ENCODE results near the gene RBP3. TPM values are rescaled to one million over a fixed set of nuclear protein-coding genes. Genes with fewer than 3 reads are reported as not detected.

RBP3 gene
- total RNA-seq, 1 experiment from 2014 or later = not detected

DNA sequence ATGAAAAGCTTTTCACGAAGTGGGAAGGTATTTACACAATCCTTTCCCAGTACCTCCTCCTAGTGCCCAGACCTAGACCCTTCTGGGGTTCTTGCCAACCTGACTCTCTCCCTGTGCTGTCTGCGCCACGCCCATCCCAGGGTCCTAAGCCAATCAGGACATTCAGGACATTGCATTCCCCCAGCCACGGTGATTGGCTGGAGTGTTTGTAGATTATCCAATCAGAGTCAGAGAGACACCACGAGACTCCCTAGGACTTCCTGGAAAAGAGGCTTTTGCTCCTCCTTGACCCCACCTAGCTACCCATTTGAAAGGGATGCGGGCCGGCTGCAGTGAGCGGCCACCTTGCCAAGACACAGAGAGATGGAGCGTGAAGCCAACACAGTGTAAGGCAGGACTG, 29.5 kb upstream of the RBP3 start:
- DNase-seq (ENCODE audit: low read depth) = peak; percentile 51

DNA sequence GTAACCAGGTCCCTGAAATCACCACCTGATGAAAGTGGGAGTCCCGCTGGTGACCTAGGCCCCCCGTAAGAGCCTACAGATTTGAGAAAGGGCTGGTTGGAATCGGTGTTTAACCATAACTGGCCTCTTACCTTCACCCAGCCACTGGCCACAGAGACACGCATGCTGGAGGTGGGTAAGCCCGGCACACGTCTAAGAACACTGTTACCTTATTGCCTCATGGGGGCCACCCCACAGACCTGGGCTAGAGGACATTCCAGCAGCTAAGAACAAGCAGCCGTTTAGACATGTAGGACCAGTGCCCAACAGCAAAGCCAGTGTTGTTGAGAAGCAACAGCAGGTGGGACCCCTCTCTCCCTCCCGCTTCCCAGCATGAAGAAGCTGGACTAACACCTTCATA, 28.4 kb upstream of the RBP3 start:
- DNase-seq (ENCODE audit: low read depth) = no peak

DNA sequence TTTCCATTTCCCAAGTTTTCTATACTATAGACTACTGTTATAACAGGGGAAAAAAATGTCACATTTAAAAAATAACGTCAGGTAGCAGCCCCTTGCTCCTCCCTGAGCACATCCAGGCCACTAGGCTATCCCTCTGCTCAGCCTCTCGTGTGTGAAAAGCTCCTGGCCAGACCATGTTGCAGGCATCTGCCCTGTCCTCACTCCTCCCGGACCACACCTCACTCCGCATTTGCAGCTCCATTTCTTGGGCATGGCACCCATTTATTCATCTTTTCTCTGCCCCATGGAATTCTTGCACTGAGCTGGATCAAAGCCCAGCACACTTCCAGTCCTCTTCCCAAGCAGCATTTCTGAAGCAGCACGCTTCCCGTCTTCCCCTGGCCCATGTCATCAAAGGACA, 27.4 kb upstream of the RBP3 start:
- DNase-seq (ENCODE audit: low read depth) = no peak

GRCh38 chr10:47321521-47322195, 26.5 kb upstream of the RBP3 start:
- DNase-seq (ENCODE audit: low read depth) = no peak

- DNase-seq (ENCODE audit: low read depth) = no peak
These were observed 25.7 kb upstream of the RBP3 start, which contains the start of gene GDF2 for GRCh38 chr10:47322300-47323061. Gene GDF2 (plus strand): TSS chr10:47322454. CDS start chr10:47322669, 215 bp downstream.

- DNase-seq (ENCODE audit: low read depth) = no peak
These were observed 25.1 kb upstream of the RBP3 start for GRCh38 chr10:47323087-47323486.

DNA sequence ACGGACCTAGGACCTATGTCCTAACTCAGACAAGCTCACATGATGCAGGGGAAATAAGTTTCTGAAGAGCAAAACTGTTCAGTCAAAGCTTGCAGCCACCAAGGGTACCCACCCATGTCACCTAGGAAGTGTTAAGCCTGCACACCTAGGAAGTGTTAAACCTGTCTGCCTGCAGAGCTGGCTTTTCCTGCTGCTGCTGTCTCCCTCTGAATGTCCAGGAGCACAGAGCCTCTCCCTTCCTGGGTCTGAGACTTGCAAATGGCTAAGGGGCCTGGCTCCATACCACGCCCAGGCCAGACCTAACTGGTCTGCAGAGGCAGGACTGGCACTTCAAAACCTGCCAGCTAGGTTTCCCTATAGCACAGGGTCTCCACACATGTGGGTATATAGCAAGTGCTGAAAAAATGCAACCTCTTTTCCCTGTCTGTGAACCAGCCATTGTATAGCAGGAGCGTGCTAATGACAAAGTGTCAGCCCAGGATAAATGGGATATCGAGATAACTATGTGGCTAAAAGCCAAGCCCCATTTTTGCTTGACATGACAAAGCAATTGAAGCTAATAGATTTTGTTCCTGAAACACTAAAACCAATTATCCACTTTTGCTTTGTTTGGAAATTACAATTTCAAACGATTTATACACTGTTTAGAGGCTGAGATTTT, 24.4 kb upstream of the RBP3 start:
- no peak for DNase-seq (ENCODE audit: low read depth)

DNA sequence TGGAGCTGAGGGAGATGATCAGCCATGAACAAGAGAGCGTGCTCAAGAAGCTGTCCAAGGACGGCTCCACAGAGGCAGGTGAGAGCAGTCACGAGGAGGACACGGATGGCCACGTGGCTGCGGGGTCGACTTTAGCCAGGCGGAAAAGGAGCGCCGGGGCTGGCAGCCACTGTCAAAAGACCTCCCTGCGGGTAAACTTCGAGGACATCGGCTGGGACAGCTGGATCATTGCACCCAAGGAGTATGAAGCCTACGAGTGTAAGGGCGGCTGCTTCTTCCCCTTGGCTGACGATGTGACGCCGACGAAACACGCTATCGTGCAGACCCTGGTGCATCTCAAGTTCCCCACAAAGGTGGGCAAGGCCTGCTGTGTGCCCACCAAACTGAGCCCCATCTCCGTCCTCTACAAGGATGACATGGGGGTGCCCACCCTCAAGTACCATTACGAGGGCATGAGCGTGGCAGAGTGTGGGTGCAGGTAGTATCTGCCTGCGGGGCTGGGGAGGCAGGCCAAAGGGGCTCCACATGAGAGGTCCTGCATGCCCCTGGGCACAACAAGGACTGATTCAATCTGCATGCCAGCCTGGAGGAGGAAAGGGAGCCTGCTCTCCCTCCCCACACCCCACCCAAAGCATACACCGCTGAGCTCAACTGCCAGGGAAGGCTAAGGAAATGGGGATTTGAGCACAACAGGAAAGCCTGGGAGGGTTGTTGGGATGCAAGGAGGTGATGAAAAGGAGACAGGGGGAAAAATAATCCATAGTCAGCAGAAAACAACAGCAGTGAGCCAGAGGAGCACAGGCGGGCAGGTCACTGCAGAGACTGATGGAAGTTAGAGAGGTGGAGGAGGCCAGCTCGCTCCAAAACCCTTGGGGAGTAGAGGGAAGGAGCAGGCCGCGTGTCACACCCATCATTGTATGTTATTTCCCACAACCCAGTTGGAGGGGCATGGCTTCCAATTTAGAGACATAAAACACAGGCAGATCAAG, 22.6 kb upstream of the RBP3 start:
- no peak for DNase-seq (ENCODE audit: low read depth)

GRCh38 chr10:47326306-47326926, 21.7 kb upstream of the RBP3 start:
- DNase-seq (ENCODE audit: low read depth) = peak; percentile 30

DNA sequence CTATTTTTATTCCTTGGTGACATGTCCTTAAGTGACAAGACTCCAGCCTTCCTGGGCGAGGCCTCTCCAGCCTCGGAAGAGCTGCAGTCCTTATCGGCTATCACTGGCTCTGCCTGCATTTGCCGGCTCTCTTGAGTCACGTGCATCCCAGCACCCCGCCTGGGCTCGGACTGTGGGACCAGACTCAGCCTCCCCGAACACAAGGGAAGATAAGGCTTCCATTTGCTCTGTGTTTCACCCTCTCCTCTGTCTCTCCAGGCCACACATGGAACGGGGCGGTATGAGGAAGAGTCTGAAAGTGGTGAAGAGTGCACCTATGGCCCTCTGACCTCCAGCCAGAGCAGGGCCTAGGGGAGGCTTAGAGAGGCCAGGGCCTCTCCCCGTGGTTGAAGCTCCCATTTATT, 21.2 kb upstream of the RBP3 start:
- no peak for DNase-seq (ENCODE audit: low read depth)

DNA sequence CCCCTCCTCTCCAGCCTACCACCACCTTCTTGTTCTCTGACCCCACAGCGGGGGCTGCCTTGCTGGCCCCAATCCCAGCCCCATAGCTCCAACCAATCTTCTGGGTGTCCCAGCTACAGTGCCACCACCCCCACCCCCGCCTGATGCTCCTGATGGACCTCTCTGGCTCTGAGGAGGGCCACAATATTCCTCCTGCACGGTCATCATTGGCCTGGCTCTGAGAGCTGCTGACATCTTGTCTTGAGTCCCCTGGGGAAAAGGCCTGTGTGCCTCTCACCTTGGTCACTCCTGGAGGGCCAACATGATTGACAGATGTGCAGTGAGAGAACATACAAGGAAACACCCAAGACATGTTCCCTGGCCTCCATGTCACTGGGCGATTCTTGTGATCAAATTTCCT, 18.3 kb upstream of the RBP3 start:
- no peak for DNase-seq (ENCODE audit: low read depth)

DNA sequence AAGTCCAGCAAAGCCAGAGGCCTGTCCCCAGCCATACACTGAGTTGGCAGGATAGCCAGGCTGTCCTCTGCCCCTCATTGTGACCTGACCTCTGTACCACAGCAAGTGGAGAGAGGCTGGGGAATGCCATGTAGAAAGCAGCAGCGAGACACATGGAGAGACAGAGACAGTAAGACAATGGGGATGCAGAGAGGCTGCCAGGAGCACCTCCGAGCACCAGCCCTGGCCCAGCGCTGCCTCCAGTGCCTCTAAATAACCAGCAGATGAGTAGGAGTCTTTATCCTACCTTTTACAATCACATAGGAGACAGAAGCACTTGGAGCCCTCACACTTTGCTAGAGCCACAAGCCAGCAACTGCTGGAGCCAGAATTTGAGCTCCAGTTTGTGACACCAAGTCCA, 17.8 kb upstream of the RBP3 start:
- no peak for DNase-seq (ENCODE audit: low read depth)

GRCh38 chr10:47330804-47331203, 17.4 kb upstream of the RBP3 start:
- no peak for DNase-seq (ENCODE audit: low read depth)

DNA sequence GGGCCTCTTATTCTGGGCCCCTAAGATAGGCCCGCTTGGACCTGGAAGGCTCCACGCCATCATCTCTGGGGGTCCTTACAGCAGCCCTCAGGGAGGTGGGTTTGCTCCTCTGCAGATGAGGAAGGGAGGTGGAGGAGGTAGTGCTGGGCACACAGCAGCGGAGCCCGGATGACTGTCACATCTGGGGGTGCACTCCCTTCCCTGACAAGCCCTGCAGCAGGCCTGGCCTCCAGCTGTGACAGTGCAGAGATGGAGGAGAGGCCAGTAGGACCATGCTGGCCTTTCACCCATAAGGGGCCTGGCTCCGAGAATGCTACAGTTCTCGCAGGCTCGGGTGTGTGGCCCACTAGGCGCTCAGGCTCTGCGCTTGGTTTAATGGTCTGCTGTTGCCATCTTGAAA, 16.7 kb upstream of the RBP3 start:
- DNase-seq (ENCODE audit: low read depth) = no peak

DNA sequence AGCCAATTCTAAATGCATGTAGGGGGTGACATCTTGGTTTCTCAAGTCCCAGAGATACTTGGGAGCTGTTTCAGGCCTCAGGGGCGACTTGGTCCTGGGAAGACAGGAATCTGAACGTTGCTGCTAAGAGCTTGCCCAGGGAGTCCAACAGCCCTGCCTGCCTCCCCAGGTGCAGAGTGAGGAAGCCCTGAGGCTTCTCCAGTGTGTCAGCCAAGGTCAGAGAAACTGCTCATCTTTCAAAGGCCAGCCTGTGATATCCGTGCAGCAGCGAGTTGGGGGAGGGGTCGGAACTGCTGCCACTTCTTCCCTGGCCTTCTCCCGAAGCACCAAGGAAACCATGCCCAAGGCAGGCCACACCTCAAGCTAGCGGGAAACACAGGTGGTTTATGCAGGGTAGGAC, 16.2 kb upstream of the RBP3 start:
- peak; percentile 10 for DNase-seq (ENCODE audit: low read depth)

DNA sequence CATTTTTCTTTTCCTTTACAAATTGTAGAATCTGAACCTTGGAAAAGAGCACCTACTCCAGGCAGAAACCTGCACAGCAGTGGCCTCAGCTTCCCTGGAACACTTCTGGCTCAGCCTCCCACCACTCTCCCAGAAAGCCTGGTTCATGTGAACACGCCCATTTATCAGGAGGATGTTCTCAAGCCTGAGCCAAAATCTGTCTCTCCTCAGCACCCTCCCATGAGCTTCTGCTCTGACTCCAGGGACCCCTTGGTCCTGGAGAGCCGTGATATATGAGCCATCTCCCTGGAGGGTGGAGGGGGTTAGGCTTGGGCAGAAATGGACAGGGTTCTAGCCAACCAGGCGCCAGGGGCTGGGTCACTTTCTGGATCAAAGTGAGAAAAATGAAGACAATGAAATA, 15.8 kb upstream of the RBP3 start:
- no peak for DNase-seq (ENCODE audit: low read depth)

- DNase-seq (ENCODE audit: low read depth) = no peak
These were observed 15.2 kb upstream of the RBP3 start for GRCh38 chr10:47332946-47333345.

DNA sequence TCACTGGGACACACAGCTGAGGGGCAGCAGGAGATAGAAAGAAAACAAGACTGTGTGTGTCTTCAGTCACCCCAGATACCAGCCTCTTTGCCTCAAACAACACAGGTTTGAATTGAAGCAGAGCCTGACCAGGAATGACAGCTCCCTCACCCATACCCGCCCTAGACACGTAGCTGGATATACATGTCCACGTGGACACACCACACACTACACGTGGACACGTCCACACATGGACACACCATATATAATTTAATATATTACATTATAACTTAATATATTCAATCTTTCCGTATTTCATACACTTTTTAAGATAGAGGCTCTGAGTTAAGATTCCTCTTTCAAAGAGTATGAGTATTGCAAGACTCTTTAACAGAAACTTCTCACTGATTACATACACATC, 14.6 kb upstream of the RBP3 start:
- no peak for DNase-seq (ENCODE audit: low read depth)

- no peak for DNase-seq (ENCODE audit: low read depth)
These were observed 13.5 kb upstream of the RBP3 start for GRCh38 chr10:47334466-47335295.

- no peak for DNase-seq (ENCODE audit: low read depth)
These were observed 12.3 kb upstream of the RBP3 start for GRCh38 chr10:47335906-47336305.

Data from M059J (cell line).